ENCODE measurements around the gene SLC38A10. TPM values are rescaled to one million over a fixed set of nuclear protein-coding genes. Genes with fewer than 3 reads are reported as not detected.

The SLC38A10 gene
- total and polyA plus RNA-seq, 2 of the 13 experiments (the other 11 are each of a cell fraction or from before 2014, with no cell fraction given), result 23.4 to 55.8 TPM

DNA sequence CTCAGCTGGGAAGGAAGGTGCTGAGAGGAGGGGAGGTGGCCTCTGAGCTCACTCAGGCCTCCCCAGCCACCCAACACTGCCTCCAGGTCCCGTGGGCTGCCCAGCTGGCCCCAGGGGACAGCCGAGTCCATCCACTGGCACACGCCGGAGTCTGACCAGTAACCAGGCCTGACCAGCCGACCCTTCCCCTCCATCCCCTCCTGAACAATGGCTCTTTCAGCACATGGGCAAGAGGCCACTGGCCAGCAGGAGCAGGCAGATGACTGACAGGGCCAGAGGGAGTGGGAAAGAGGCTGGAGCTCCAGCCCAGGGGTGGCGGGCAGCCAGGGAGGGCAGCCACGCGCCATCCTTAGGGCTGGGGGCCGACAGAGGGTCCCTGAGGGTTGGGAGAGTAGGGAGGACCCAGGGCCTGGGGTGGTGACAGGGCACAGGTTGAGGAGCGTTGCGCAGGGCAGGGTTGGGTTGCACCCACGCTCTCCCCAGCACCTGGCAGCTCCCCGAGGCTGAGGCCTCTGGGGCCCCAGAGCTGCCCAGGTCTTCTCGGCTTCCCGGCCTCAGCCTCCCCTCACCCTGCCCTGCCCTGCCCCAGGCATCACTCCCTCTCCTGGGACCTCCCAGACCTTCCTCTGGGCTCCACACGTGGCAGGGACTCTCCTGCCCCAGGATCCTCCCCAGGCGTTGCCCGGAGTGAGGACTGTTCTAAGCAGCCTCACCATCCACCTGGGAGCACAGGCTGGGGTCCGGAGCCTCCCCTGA is 20.2 kb upstream of the SLC38A10 start:
- no peaks in the 10 kb centered on the region for H3K79me2 ChIP-seq (ENCODE audit: insufficient read depth, low read length)
- H3K9ac ChIP-seq (ENCODE audit: insufficient read depth, low read depth, low read length), result no peak overlapping the region
- ATAC-seq, result peak; percentile 39
- intact Hi-C loops (cut with micrococcal nuclease; ENCODE audit: unreplicated experiment) (no loop called here), in situ Hi-C loops (cut with HindIII; ENCODE audit: extremely low pct_ligation_motif_present, low pct_unique_long_range_greater_than_20kb) (no loop called here)
- no peak for DNase-seq (ENCODE audit: low spot score)
- no peak overlapping the region; a peak in 1 of 6 replicates for H3K4me3 ChIP-seq (replicated peaks in 1 of 3; ENCODE audit: insufficient read depth in 1 of 3, low read depth in 2 of 3, low read length in 3 of 3)
- peaks cover 47% of the 10 kb centered on the region for H3K4me1 ChIP-seq (ENCODE audit: insufficient read depth, low read length)
- POLR2A ChIA-PET, result interaction anchor here (0.8 to 1.6 kb wide), 3 partner anchors 14 to 82 kb away, joined by 3 to 7 read pairs (median 3); no protein-coding TSS in a partner anchor
- H3K27me3 ChIP-seq (ENCODE audit: control insufficient read depth in 1 of 2, insufficient read depth in 2 of 2, low read length in 2 of 2), result peaks cover 27 to 81% of the 10 kb centered on the region in 2 experiments
- FAIRE-seq, result no peak
- CTCF ChIA-PET (ENCODE audit: low intra/inter-chr PET ratio, low total read pairs), result no interaction called here
- H3K36me3 ChIP-seq (replicated peaks in 1 of 2; ENCODE audit: control insufficient read depth in 1 of 2, insufficient read depth in 2 of 2, low read length in 2 of 2), result no peaks in the 10 kb centered on the region
- H3K9me3 ChIP-seq (ENCODE audit: low read length), result no peaks in the 10 kb centered on the region
- no peak for TF ChIP-seq ZBTB1 (CRISPR knock-in tag; IDR thresholded peaks at IDR 0.05; ENCODE audit: borderline replicate concordance)
- TF ChIP-seq, protein P1, sequence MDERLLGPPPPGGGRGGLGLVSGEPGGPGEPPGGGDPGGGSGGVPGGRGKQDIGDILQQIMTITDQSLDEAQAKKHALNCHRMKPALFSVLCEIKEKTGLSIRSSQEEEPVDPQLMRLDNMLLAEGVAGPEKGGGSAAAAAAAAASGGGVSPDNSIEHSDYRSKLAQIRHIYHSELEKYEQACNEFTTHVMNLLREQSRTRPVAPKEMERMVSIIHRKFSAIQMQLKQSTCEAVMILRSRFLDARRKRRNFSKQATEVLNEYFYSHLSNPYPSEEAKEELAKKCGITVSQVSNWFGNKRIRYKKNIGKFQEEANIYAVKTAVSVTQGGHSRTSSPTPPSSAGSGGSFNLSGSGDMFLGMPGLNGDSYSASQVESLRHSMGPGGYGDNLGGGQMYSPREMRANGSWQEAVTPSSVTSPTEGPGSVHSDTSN (CRISPR knock-in tag; IDR thresholded peaks at IDR 0.05), result peak; percentile 77
- TF ChIP-seq MIER3 (CRISPR knock-in tag; IDR thresholded peaks at IDR 0.05; ENCODE audit: borderline replicate concordance), result no peak
- peak; percentile 53; the same call in 1 of the 2 replicates for TF ChIP-seq NRL (CRISPR knock-in tag; IDR thresholded peaks at IDR 0.05; ENCODE audit: borderline replicate concordance)
- peak; percentile 46; the same call in 1 of the 2 replicates for TF ChIP-seq RXRA (CRISPR knock-in tag; IDR thresholded peaks at IDR 0.05)
- TF ChIP-seq, protein P2, sequence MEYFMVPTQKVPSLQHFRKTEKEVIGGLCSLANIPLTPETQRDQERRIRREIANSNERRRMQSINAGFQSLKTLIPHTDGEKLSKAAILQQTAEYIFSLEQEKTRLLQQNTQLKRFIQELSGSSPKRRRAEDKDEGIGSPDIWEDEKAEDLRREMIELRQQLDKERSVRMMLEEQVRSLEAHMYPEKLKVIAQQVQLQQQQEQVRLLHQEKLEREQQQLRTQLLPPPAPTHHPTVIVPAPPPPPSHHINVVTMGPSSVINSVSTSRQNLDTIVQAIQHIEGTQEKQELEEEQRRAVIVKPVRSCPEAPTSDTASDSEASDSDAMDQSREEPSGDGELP (IDR thresholded peaks at IDR 0.05; ENCODE audit: borderline replicate concordance, low read depth), result peak; percentile 25; the same call in 1 of the 2 replicates
- TF ChIP-seq, protein P3, sequence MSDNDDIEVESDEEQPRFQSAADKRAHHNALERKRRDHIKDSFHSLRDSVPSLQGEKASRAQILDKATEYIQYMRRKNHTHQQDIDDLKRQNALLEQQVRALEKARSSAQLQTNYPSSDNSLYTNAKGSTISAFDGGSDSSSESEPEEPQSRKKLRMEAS (IDR thresholded peaks at IDR 0.05), result 0 out of 2 replicates have a peak, but pooled peaks have one; percentile 28
- 0 out of 2 replicates have a peak, but pooled peaks have one; percentile 14 for TF ChIP-seq SAP130 (CRISPR knock-in tag; IDR thresholded peaks at IDR 0.05; ENCODE audit: low read depth)
- TF ChIP-seq FOXO1 (CRISPR knock-in tag; IDR thresholded peaks at IDR 0.05), result 0 out of 2 replicates have a peak, but pooled peaks have one; percentile 34
- 0 out of 2 replicates have a peak, but pooled peaks have one; percentile 30 for TF ChIP-seq EZH2 (conservative IDR thresholded peaks at IDR 0.05; ENCODE audit: low read depth, low read length)
- peak; percentile 64; the same call in 1 of the 2 replicates for TF ChIP-seq HNRNPL (IDR thresholded peaks at IDR 0.05; ENCODE audit: low read depth, low read length)
- TF ChIP-seq, protein P4, sequence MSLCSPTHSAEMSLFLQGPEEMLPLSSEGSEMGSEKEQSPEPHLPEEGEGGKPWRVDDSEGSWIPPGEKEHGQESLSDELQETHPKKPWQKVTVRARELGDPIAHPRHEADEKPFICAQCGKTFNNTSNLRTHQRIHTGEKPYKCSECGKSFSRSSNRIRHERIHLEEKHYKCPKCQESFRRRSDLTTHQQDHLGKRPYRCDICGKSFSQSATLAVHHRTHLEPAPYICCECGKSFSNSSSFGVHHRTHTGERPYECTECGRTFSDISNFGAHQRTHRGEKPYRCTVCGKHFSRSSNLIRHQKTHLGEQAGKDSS (CRISPR knock-in tag; IDR thresholded peaks at IDR 0.05; ENCODE audit: borderline replicate concordance, low read depth), result peak; percentile 43; the same call in 1 of the 2 replicates
- peak; percentile 52; the same call in 1 of the 2 replicates for TF ChIP-seq ZFX (CRISPR knock-in tag; IDR thresholded peaks at IDR 0.05; ENCODE audit: low read depth)
- TF ChIP-seq, protein P5, sequence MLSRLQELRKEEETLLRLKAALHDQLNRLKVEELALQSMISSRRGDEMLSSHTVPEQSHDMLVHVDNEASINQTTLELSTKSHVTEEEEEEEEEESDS (CRISPR knock-in tag; IDR thresholded peaks at IDR 0.05; ENCODE audit: borderline replicate concordance), result no peak
- TF ChIP-seq, protein P6, sequence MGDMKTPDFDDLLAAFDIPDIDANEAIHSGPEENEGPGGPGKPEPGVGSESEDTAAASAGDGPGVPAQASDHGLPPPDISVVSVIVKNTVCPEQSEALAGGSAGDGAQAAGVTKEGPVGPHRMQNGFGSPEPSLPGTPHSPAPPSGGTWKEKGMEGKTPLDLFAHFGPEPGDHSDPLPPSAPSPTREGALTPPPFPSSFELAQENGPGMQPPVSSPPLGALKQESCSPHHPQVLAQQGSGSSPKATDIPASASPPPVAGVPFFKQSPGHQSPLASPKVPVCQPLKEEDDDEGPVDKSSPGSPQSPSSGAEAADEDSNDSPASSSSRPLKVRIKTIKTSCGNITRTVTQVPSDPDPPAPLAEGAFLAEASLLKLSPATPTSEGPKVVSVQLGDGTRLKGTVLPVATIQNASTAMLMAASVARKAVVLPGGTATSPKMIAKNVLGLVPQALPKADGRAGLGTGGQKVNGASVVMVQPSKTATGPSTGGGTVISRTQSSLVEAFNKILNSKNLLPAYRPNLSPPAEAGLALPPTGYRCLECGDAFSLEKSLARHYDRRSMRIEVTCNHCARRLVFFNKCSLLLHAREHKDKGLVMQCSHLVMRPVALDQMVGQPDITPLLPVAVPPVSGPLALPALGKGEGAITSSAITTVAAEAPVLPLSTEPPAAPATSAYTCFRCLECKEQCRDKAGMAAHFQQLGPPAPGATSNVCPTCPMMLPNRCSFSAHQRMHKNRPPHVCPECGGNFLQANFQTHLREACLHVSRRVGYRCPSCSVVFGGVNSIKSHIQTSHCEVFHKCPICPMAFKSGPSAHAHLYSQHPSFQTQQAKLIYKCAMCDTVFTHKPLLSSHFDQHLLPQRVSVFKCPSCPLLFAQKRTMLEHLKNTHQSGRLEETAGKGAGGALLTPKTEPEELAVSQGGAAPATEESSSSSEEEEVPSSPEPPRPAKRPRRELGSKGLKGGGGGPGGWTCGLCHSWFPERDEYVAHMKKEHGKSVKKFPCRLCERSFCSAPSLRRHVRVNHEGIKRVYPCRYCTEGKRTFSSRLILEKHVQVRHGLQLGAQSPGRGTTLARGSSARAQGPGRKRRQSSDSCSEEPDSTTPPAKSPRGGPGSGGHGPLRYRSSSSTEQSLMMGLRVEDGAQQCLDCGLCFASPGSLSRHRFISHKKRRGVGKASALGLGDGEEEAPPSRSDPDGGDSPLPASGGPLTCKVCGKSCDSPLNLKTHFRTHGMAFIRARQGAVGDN (CRISPR knock-in tag; IDR thresholded peaks at IDR 0.05), result peak; percentile 40
- no peak overlapping the region for H2AFZ ChIP-seq (ENCODE audit: low read length)
- 13% methylated on average over 17 of the region's 19 CpGs for WGBS (ENCODE audit: low lambda C conversion rate)
- BruUV-seq (replicated peaks), result no TSS peak
- 0 out of 2 replicates have a peak overlapping the region, but pooled peaks have one; percentile 3 for H3K4me2 ChIP-seq (ENCODE audit: low read depth, low read length)
- H4K20me1 ChIP-seq (ENCODE audit: insufficient read depth, low read length), result no peaks in the 10 kb centered on the region
- no peak overlapping the region for H3K27ac ChIP-seq (ENCODE audit: extremely low read length, insufficient read depth, low read length)

Measured in HepG2 (cell line).